ENCODE data around the gene DRG1. TPM values are rescaled to one million over a fixed set of nuclear protein-coding genes. Genes with fewer than 3 reads are reported as not detected.

DRG1 gene
- total and polyA plus RNA-seq, 2 of the 4 experiments (the other 2 are of a cell fraction) = 54.8 to 141 TPM

DNA sequence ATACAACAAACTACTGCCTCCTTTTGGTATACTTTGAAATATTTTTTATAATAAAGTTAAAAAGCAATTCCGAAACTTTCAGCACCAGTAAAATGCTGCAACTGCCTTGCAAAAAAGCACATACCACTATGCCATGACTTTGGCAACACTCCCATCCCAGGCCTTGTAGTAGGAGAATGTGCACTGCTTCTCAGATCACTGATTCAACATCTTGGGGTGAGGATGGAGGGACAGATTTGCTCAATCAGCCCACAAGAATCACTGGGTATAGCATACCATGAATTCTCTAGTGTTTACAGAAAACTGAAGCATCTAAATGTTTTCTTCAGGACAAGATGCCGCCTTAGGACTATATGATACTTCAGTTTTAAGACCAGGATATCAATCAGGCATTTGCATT lies 75.3 kb downstream of the DRG1 start:
- CTCF ChIA-PET = no interaction called here
- Histone ChIP-seq H3K56ac (ENCODE audit: extremely low read depth, insufficient read depth, low read length) (no peak overlapping the region), H3K14ac (replicated peaks; ENCODE audit: low read depth, low read length) (no peak overlapping the region), H2BK15ac (ENCODE audit: low read depth, low read length) (no peak overlapping the region), H4K8ac (ENCODE audit: low read depth in 2 of 2, low read length in 2 of 2) (no peak overlapping the region), H4K5ac (ENCODE audit: low read depth, low read length) (no peak overlapping the region), H3K27me3 (ENCODE audit: control insufficient read depth, insufficient read depth, low read length) (no peaks in the 10 kb centered on the region), H3K4me2 (ENCODE audit: low read depth, low read length) (no peak overlapping the region), H2BK5ac (ENCODE audit: low read depth, low read length, poor library complexity, severe bottlenecking) (peak overlapping the region; percentile 71), H2AK5ac (ENCODE audit: low read depth, low read length) (no peak overlapping the region), H3K9me3 (ENCODE audit: control insufficient read depth, insufficient read depth, low read length) (no peaks in the 10 kb centered on the region), H2BK120ac (ENCODE audit: low read depth, low read length) (no peak overlapping the region), H3K18ac (ENCODE audit: low read depth, low read length) (no peak overlapping the region), H4K20me1 (ENCODE audit: insufficient read depth, low read length) (peaks cover 28% of the 10 kb centered on the region), H2AK9ac (replicated peaks; ENCODE audit: low read depth, low read length, poor library complexity) (no peak overlapping the region), H3K79me1 (ENCODE audit: low read depth in 1 of 2, low read length in 2 of 2) (peaks cover 33 to 53% of the 10 kb centered on the region in 2 experiments), H3K4me1 (ENCODE audit: control insufficient read depth, insufficient read depth, low read length) (peaks cover 2% of the 10 kb centered on the region; the same call in 1 of the 2 replicates), H2BK20ac (ENCODE audit: low read depth, low read length) (no peak overlapping the region), H3K4me3 (ENCODE audit: insufficient read depth, low read depth, low read length) (no peak overlapping the region), H3K27ac (ENCODE audit: insufficient read depth, low read length) (no peak overlapping the region), H3K4ac (ENCODE audit: low read depth, low read length) (no peak overlapping the region), H3K9ac (ENCODE audit: low read depth, low read length) (no peak overlapping the region), H3K9me1 (ENCODE audit: insufficient read depth, low read length) (0 out of 2 replicates have a peak, but pooled peaks cover 3% of the 10 kb centered on the region), H3K36me3 (ENCODE audit: control insufficient read depth, insufficient read depth, low read length) (peaks cover 23% of the 10 kb centered on the region), H4K91ac (ENCODE audit: insufficient read depth, low read depth, low read length) (no peak overlapping the region), H3K23ac (ENCODE audit: low read depth, low read length) (no peak overlapping the region), H2AFZ (replicated peaks; ENCODE audit: low read length, poor library complexity) (no peak overlapping the region)
- POLR2A ChIA-PET (ENCODE audit: unreplicated experiment) = no interaction called here
- dilution Hi-C loops (cut with HindIII; ENCODE audit: low sequenced_read_pairs, unreplicated experiment) (no loop called here), intact Hi-C loops (cut with micrococcal nuclease) (no loop called here), in situ Hi-C loops (cut with MboI; ENCODE audit: low sequenced_read_pairs) (no loop called here)
- BruUV-seq (replicated peaks) = no TSS peak
- peak; percentile 97 for ATAC-seq (ENCODE audit: low read depth)
- DNase-seq = peak; percentile 89
- WGBS, 2 experiments (ENCODE audit: extremely low coverage in 2 of 2, insufficient read length in 1 of 2) = no CpG with 5 or more reads among the region's 2 CpGs
- TF ChIP-seq, protein P1, sequence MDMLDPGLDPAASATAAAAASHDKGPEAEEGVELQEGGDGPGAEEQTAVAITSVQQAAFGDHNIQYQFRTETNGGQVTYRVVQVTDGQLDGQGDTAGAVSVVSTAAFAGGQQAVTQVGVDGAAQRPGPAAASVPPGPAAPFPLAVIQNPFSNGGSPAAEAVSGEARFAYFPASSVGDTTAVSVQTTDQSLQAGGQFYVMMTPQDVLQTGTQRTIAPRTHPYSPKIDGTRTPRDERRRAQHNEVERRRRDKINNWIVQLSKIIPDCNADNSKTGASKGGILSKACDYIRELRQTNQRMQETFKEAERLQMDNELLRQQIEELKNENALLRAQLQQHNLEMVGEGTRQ (IDR thresholded peaks at IDR 0.05; ENCODE audit: low read depth, low read length) = no peak
- TF ChIP-seq CHD1 (IDR thresholded peaks at IDR 0.05; ENCODE audit: low read depth, low read length) = no peak
- no peak for TF ChIP-seq FOS (IDR thresholded peaks at IDR 0.05; ENCODE audit: low read depth, low read length)
- no peak for TF ChIP-seq POLR2A (IDR thresholded peaks at IDR 0.05; ENCODE audit: low read depth, low read length)
- peak; percentile 25; the same call in 1 of the 2 replicates for TF ChIP-seq MAFK (IDR thresholded peaks at IDR 0.05; ENCODE audit: low read depth, low read length)
- TF ChIP-seq, protein P2, sequence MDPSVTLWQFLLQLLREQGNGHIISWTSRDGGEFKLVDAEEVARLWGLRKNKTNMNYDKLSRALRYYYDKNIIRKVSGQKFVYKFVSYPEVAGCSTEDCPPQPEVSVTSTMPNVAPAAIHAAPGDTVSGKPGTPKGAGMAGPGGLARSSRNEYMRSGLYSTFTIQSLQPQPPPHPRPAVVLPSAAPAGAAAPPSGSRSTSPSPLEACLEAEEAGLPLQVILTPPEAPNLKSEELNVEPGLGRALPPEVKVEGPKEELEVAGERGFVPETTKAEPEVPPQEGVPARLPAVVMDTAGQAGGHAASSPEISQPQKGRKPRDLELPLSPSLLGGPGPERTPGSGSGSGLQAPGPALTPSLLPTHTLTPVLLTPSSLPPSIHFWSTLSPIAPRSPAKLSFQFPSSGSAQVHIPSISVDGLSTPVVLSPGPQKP (IDR thresholded peaks at IDR 0.05; ENCODE audit: borderline replicate concordance, low read depth, low read length) = no peak
- TF ChIP-seq CEBPB (IDR thresholded peaks at IDR 0.05; ENCODE audit: low read depth, low read length) = peak; percentile 76
- TF ChIP-seq SMC3 (IDR thresholded peaks at IDR 0.05; ENCODE audit: low read depth, low read length) = no peak
- TF ChIP-seq NFE2L2 (IDR thresholded peaks at IDR 0.05; ENCODE audit: low read depth, low read length) = no peak
- no peak for TF ChIP-seq RFX5 (IDR thresholded peaks at IDR 0.05; ENCODE audit: low read depth, low read length)
- TF ChIP-seq, protein P3, sequence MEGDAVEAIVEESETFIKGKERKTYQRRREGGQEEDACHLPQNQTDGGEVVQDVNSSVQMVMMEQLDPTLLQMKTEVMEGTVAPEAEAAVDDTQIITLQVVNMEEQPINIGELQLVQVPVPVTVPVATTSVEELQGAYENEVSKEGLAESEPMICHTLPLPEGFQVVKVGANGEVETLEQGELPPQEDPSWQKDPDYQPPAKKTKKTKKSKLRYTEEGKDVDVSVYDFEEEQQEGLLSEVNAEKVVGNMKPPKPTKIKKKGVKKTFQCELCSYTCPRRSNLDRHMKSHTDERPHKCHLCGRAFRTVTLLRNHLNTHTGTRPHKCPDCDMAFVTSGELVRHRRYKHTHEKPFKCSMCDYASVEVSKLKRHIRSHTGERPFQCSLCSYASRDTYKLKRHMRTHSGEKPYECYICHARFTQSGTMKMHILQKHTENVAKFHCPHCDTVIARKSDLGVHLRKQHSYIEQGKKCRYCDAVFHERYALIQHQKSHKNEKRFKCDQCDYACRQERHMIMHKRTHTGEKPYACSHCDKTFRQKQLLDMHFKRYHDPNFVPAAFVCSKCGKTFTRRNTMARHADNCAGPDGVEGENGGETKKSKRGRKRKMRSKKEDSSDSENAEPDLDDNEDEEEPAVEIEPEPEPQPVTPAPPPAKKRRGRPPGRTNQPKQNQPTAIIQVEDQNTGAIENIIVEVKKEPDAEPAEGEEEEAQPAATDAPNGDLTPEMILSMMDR (conservative IDR thresholded peaks at IDR 0.05; ENCODE audit: low read depth, low read length) = no peak
- no peak for TF ChIP-seq MAZ (IDR thresholded peaks at IDR 0.05; ENCODE audit: borderline replicate concordance, low read depth, low read length)
- TF ChIP-seq RAD21 (IDR thresholded peaks at IDR 0.05; ENCODE audit: low read length) = no peak
- TF ChIP-seq BHLHE40 (IDR thresholded peaks at IDR 0.05; ENCODE audit: low read depth, low read length) = no peak
- peak; percentile 17 for TF ChIP-seq RCOR1 (IDR thresholded peaks at IDR 0.05; ENCODE audit: insufficient replicate concordance, low read length)
- no peak for TF ChIP-seq MXI1 (IDR thresholded peaks at IDR 0.05; ENCODE audit: borderline replicate concordance, low read depth, low read length)
